GM20000 (cell line): ENCODE results near the gene LTBP1.

Experiments used
- DNase-seq: peaks from one replicate; pipeline ENCODE4 v3.0.0; 2012; ENCODE audit warnings: low spot score
- CTCF ChIP-seq: IDR thresholded peaks from 2 replicates; pipeline ENCODE4 v1.5.1; 2012; ENCODE audit warnings: mild to moderate bottlenecking, control low read depth; ENCODE audit errors: extremely low read depth, missing control alignments

LTBP1 gene

DNA sequence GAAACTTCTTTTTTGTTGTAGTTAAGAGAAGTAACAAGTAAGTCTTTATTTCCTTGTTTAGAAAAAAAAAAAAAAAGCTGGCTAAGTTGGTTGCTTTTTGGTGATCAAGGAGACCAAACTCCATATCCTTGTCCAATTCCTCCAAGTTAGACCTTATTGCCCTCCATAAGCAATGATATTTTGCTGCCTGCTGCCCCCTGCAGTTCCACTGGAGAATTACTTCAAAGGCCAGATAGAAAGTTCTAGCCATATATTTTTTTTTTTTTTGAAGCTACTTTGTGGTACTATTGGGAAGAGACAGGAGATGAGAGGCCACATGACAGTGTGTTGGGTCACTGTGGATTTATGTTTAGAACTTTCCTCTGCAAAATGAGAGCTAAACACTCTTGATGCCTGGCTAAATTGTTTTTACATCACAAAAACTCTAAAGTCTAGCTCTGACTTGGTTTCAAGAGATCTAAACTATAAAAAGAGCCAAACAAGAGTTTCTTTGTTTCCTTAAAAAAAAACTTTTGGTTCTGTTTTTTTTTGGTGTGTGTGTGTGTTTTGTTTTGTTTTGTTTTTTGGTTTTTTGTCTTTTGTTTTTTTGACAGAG is 449.0 kb downstream of the LTBP1 start:
- peak; percentile 37 for TF ChIP-seq CTCF
- DNase-seq: peak; percentile 15

DNA sequence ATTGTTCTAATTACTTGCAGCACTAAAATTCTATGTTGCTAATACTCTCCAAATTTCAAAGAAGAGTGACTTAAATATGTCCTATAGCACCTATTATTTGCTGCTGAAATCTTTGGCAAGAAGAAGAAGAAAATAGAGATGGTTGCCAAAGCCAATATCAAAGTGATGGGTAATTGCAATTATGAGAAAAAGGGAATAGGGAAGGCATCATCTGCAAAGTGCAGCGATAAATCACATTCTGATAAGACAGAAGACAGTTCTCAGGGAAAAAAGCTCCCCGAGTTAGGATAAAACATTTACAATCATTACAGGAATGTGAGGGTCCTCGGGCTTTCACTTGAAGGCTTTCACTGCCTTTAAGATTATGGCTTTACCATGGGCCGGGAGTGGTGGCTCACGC is 457.6 kb downstream of the LTBP1 start:
- no peak for DNase-seq
- TF ChIP-seq CTCF: no peak

GRCh38 chr2:33406622-33407021 is 459.9 kb downstream of the LTBP1 start:
- TF ChIP-seq CTCF: no peak
- DNase-seq: no peak

DNA sequence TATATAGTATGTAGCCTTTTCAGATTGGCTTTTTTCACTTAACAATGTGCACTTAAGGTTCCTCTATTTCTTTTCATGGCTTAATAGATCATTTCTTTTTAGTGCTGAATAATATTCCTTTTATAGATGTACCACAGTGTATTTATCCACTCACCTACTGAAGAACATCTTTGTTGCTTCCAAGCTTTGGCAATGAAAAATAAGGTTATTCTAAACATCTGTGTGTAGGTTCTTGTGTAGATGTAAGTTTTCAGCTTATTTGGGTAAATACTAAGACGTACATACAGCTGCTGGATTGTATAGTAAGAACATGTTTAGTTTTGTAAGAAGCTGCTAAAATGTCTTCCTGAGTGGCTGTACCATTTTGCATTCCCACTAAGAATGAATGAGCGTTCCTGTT is 461.4 kb downstream of the LTBP1 start:
- no peak for TF ChIP-seq CTCF
- no peak for DNase-seq

DNA sequence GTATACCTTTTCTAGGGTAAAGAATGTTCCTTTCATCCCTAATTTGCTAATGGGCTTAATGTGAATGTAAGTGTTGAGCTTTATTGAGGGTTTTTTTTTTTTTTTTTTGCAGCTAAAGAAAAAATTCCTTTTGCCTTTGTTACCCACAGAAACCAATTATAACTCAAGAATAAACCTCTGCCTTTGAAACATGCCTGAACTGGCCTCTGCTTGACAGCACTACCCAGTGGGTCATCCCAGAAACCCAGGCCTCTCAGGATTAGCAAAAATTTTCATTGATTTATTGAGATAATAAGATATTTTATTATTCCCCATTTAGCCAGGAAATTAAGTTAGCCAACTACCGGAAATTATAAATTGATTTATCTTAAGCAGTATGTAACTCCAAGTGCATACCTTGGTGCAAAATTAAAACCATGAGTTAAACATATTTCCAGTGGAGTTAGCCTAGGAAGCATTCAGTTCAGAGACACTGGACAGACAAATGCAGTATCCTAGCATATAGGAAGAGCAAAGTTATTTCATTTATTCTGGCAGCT is 462.7 kb downstream of the LTBP1 start:
- TF ChIP-seq CTCF: no peak
- no peak for DNase-seq

DNA sequence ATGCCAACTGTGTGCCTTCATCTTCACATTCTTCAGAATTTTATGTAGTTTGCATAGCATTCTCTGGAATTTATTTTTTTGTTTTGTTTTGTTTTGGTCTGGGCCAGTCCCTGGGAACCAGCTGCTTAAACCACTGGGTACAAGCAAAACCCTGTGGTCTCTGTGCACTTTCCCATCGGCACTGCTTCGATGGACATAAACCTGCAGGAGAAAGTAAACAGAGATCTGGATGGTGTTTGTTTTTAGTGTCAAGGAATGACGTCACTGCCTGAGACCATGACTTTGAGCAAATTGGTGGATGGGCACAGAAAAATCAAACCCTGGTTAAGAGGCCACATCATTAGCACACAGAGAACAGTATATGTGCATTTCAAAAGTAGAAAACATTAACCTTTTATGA is 465.0 kb downstream of the LTBP1 start:
- DNase-seq: no peak
- no peak for TF ChIP-seq CTCF

DNA sequence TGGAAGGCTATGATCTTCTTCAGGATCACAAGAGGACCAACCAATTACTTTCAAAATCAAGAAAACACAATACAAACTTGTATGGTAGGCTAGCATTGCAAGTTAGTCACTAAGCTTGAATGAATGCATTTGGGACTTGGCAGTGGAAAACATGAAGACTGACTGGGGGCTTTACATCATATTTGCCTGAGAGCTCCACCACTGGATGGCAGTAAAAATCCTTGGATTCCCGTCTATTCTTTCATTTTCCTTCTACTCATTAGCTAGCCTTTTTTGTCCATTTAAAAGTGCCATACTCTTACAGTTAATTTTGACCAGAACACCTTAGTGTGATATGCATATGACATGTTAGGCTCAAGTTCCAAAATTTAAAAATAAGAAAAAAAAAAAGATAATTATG is 466.2 kb downstream of the LTBP1 start:
- DNase-seq: peak; percentile 22

More for the DNA sequence above, 466.2 kb downstream of the LTBP1 start:
- no peak for TF ChIP-seq CTCF
